LNCaP clone FGC (cell line): ENCODE measurements around the gene WASL.

ENCODE experiments used
- DNase-seq: peaks from one replicate; pipeline ENCODE4 v3.0.0-alpha.2; 2011; ENCODE audit warnings: low read depth
- H3K4me3 ChIP-seq: 2 replicates; pipeline ENCODE4 v1.5.1; 2011; ENCODE audit warnings: mild to moderate bottlenecking, low read depth, low read length, control low read depth
- CTCF ChIP-seq: IDR thresholded peaks from 2 replicates; pipeline ENCODE4 v1.5.1; 2012; ENCODE audit warnings: mild to moderate bottlenecking; ENCODE audit not compliant: control insufficient read depth, insufficient read depth; ENCODE audit errors: extremely low read depth

WASL gene

DNA sequence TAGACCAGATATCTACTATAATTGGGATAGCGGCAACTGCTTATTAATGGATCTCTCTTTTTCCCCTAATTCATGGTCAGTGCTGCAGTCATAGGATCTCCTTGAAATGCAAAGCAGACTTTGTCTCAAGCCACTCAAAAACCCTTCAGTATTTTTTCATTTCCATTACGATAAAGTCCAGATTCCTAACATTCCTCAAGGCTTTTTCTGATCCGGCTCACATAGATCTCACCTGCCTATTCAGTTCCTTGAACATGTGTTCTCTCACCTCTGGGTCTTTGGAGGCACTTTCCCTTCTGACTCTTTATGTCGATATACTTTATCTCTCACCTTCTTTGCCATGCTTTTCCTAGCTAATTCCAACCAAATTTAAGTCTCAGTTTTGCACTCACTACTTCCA, 25.7 kb upstream of the WASL start:
- no peak overlapping the region for H3K4me3 ChIP-seq
- TF ChIP-seq CTCF = no peak
- no peak for DNase-seq

DNA sequence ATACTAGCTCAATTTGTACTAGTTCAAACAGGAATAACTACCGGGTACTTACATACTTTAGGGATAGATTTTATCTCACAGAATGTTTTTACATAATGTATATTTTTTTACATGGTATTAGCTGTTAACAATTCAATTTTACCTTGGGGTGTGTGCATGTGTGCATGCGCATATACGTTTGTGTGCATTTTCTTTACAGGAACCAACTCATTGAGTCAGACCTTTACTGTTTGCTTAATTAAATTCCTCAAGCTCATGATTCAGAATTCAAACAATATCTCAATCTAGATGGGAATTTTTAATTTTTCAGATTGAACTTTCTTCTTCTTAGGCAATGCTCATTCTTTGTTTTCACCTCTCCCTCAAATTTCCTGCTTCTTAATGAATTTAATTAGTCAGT, 24.7 kb upstream of the WASL start:
- no peak overlapping the region for H3K4me3 ChIP-seq
- DNase-seq = no peak
- TF ChIP-seq CTCF = no peak

DNA sequence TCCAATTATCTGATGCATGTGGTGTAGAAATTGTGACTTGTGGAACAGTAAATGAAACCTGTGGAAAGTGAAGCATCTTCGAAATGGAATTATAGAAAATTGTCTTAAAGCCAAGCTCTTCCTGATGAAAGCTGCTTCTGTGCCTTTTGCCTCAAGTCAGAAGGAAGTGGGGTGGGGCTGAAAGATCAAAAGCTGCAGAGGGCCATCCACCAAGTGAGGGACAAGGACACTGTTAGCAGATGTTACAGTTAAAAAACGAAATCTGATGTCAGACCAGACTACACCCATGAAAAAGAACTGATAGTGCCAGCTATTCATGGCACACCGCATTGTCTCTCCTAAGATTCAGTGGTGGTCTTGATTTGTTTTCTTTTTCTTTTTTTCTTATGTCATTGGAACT, 23.8 kb upstream of the WASL start:
- H3K4me3 ChIP-seq = no peak overlapping the region
- no peak for DNase-seq
- no peak for TF ChIP-seq CTCF

- no peak for TF ChIP-seq CTCF
- H3K4me3 ChIP-seq = no peak overlapping the region
- no peak for DNase-seq
Measured at GRCh38 chr7:123771846-123772245, 23.0 kb upstream of the WASL start.

DNA sequence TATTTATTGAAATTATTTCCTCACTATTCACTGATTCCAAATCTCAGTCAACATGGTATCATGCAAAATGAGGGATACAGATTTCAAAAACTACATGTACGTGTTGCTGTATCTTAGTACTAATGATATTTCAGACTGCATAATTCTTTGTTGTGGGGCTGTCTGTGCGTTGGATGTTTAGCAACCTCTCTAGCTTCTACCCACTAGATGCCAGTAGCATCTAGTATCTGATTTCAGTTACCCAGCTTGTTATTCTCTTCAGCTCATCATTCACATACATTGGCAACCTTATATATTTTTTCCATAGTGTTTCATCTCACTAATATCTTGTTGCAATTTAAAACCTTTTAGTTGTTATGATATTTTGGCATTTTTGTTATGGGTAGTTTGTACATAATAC, 22.5 kb upstream of the WASL start:
- no peak for TF ChIP-seq CTCF
- DNase-seq = no peak
- no peak overlapping the region for H3K4me3 ChIP-seq

GRCh38 chr7:123770378-123770777, 21.6 kb upstream of the WASL start:
- no peak for DNase-seq
- no peak for TF ChIP-seq CTCF
- no peak overlapping the region for H3K4me3 ChIP-seq

GRCh38 chr7:123769371-123769770, 20.6 kb upstream of the WASL start:
- H3K4me3 ChIP-seq = no peak overlapping the region
- peak; percentile 48 for DNase-seq
- TF ChIP-seq CTCF = no peak
